B cell (primary cell): ENCODE measurements around the gene RNF213. TPM values are rescaled to one million over a fixed set of nuclear protein-coding genes. Genes with fewer than 3 reads are reported as not detected.
"Not testable (repeated sequence)": the region's sequence is repeated elsewhere in the genome, so short reads cannot be mapped to it uniquely, and the experiment has no call there.

Experiments used
- ATAC-seq: fragments of 200-7000 bp; cut with Tn5 transposase; one replicate; pipeline ENCODE4 v1.10.0; 2021; ENCODE audit warnings: low read depth, mild to moderate bottlenecking, moderate number of reproducible peaks, moderate library complexity
- CTCF ChIA-PET: fragments of 350-600 bp; sonication (Branson Sonifier 250); formaldehyde crosslinking; loops from one replicate; lab custom pipeline; 2021; ENCODE audit warnings: antibody characterized with exemption, inconsistent platforms; lab: Charles Lee
- POLR2A ChIA-PET: fragments of 350-600 bp; sonication (Branson Sonifier 250); formaldehyde crosslinking; loops from one replicate; lab custom pipeline; 2021; ENCODE audit warnings: antibody characterized with exemption; lab: Charles Lee
- DNase-seq: peaks from one replicate; pipeline ENCODE4 v3.0.0; 2013
- H2AFZ ChIP-seq: 2 replicates; pipeline ENCODE4 v1.6.1; 2012; ENCODE audit warnings: mild to moderate bottlenecking, low read depth, low read length; ENCODE audit not compliant: insufficient read depth, poor library complexity, severe bottlenecking
- H3K27ac ChIP-seq, 2 donors: 1 replicate in 1 of 2; 2 replicates in 1 of 2; pipeline ENCODE4 v1.5.1; 2012 to 2013; ENCODE audit warnings: low read length in 2 of 2, mild to moderate bottlenecking in 2 of 2, moderate library complexity in 1 of 2
- H3K27me3 ChIP-seq, 4 experiments: fragments of 200-600 bp in 1 of 4; sonication (generic) in 1 of 4; replicated peaks in 1 of 4; 1 replicate in 2 of 4; 2 replicates in 2 of 4; pipeline versions ENCODE4 v1.6.1 to v1.7.0; 2013 to 2016; ENCODE audit warnings: low read length in 3 of 4, mild to moderate bottlenecking in 2 of 4, mixed read lengths in 1 of 4, moderate library complexity in 1 of 4; ENCODE audit not compliant: insufficient read depth in 4 of 4, control insufficient read depth in 3 of 4; ENCODE audit errors: control extremely low read depth in 1 of 4
- H3K36me3 ChIP-seq, 2 experiments: replicated peaks in 1 of 2; 1 replicate in 1 of 2; 2 replicates in 1 of 2; pipeline versions ENCODE4 v1.6.1 to v1.7.1; 2013; ENCODE audit warnings: low read length in 1 of 2; ENCODE audit not compliant: insufficient read depth in 2 of 2, control insufficient read depth in 1 of 2; ENCODE audit errors: control extremely low read depth in 1 of 2, extremely low read depth in 1 of 2
- H3K4me1 ChIP-seq, 2 donors: fragments of 200-600 bp in 1 of 2; sonication (generic) in 1 of 2; 1 replicate in 1 of 2; 2 replicates in 1 of 2; pipeline versions ENCODE4 v1.5.1 to v1.6.1; 2013 to 2017; ENCODE audit warnings: low read length in 2 of 2; ENCODE audit not compliant: control insufficient read depth in 2 of 2, insufficient read depth in 2 of 2
- H3K4me2 ChIP-seq: replicated peaks from 2 replicates; pipeline ENCODE3; 2012; ENCODE audit warnings: mild to moderate bottlenecking, low read depth, low read length; ENCODE audit not compliant: poor library complexity, severe bottlenecking
- H3K4me3 ChIP-seq, 5 experiments: fragments of 200-600 bp in 1 of 5; sonication (generic) in 1 of 5; 1 replicate in 3 of 5; 2 replicates in 2 of 5; pipeline versions ENCODE4 v1.5.1 to v1.7.0; 2011 to 2016; ENCODE audit warnings: low read length in 4 of 5, mild to moderate bottlenecking in 4 of 5, low read depth in 2 of 5, control low read depth in 1 of 5, moderate library complexity in 1 of 5; ENCODE audit not compliant: insufficient read depth in 1 of 5; ENCODE audit errors: control extremely low read depth in 1 of 5, extremely low read depth in 1 of 5
- H3K79me2 ChIP-seq: fragments of 200-600 bp; sonication (generic); one replicate; pipeline ENCODE4 v1.6.0; 2016; ENCODE audit warnings: low read length; ENCODE audit not compliant: control insufficient read depth, insufficient read depth
- H3K9ac ChIP-seq: fragments of 200-600 bp; sonication (generic); 2 replicates; pipeline ENCODE4 v1.6.1; 2017; ENCODE audit warnings: mild to moderate bottlenecking, low read length, moderate library complexity
- H3K9me3 ChIP-seq, 3 donors: one replicate each; pipeline versions ENCODE4 v1.6.1 to v1.7.1; 2013; ENCODE audit warnings: low read length in 2 of 3; ENCODE audit not compliant: control insufficient read depth in 2 of 3, insufficient read depth in 1 of 3; ENCODE audit errors: control extremely low read depth in 1 of 3
- H4K20me1 ChIP-seq: 2 replicates; pipeline ENCODE4 v1.6.0; 2012; ENCODE audit warnings: mild to moderate bottlenecking, low read length; ENCODE audit not compliant: insufficient read depth, control insufficient read depth, poor library complexity, severe bottlenecking
- H3K27ac Mint-ChIP-seq: one replicate; pipeline ENCODE4 v1.8.0; 2021; ENCODE audit warnings: mixed read lengths
- H3K27me3 Mint-ChIP-seq: one replicate; pipeline ENCODE4 v1.8.0; 2021; ENCODE audit warnings: mixed read lengths
- H3K4me1 Mint-ChIP-seq: one replicate; pipeline ENCODE4 v1.8.0; 2021; ENCODE audit warnings: mixed read lengths
- H3K4me3 Mint-ChIP-seq: one replicate; pipeline ENCODE4 v1.8.0; 2021; ENCODE audit warnings: mixed read lengths
- H3K9me3 Mint-ChIP-seq: one replicate; pipeline ENCODE4 v1.8.0; 2022; ENCODE audit warnings: mixed read lengths; ENCODE audit not compliant: insufficient read depth
- CTCF ChIP-seq: fragments of 200-600 bp; IDR thresholded peaks from one replicate; pipeline ENCODE4 v1.8.0; 2022; ENCODE audit warnings: antibody characterized with exemption, mild to moderate bottlenecking
- EZH2 ChIP-seq: IDR thresholded peaks from 2 replicates; pipeline ENCODE4 v1.6.1; 2012; ENCODE audit warnings: borderline replicate concordance, low read depth, mild to moderate bottlenecking, moderate library complexity, low read length; ENCODE audit not compliant: insufficient read depth, poor library complexity, severe bottlenecking
- WGBS: methylation state at CpG from one replicate; pipeline ENCODE4 v1.1.5; 2013; ENCODE audit warnings: missing lambda C conversion rate; ENCODE audit not compliant: insufficient coverage; 5-methylcytosine and 5-hydroxymethylcytosine counted together
- intact Hi-C: fragments of 100-400 bp; cut with micrococcal nuclease; formaldehyde crosslinking; loops from one replicate; pipeline ENCODE4 v1.10.0; 2022
- polyA plus RNA-seq: library from polyadenylated mRNA; depleted of rRNA; stranded (reverse); fragments of >200 nt; gene quantifications from 2 replicates; pipeline ENCODE4 v1.2.3, GENCODE V29; 2012
- total RNA-seq, 2 donors: library from RNA; stranded (reverse); fragments of 120-200 nt in 1 of 2; gene quantifications; 1 replicate in 1 of 2; 2 replicates in 1 of 2; pipeline versions ENCODE4 v1.2.3 to v1.2.4, GENCODE V29; 2013 to 2022

RNF213 gene
- total and polyA plus RNA-seq, 2 donors (not counting 1 experiment from before 2014, with no cell fraction given), result 121 to 287 TPM

- Histone ChIP-seq H3K27me3 (no peaks in the 10 kb centered on the region), H4K20me1 (no peaks in the 10 kb centered on the region), H3K9me3 (no peaks in the 10 kb centered on the region), H3K4me2 (no peak overlapping the region), H3K79me2 (no peaks in the 10 kb centered on the region), H3K36me3 (peaks cover 10 to 22% of the 10 kb centered on the region in 2 experiments), H3K4me1 (no peaks in the 10 kb centered on the region), H3K27ac (no peak overlapping the region), H3K9ac (no peak overlapping the region), H3K4me3 (no peak overlapping the region), H2AFZ (no peak overlapping the region)
- ATAC-seq (no peak), DNase-seq (no peak)
- 94% methylated on average over 10 of the region's 10 CpGs for WGBS
- H3K4me1 Mint-ChIP-seq, result peaks cover 2% of the 10 kb centered on the region
- intact Hi-C loops, result no loop called here
- CTCF ChIA-PET, result no interaction called here
- POLR2A ChIA-PET, result no interaction called here
- TF ChIP-seq CTCF (no peak), EZH2 (no peak)
- H3K4me3 Mint-ChIP-seq, result no peak overlapping the region
- no peaks in the 10 kb centered on the region for H3K27me3 Mint-ChIP-seq
- no peak overlapping the region for H3K27ac Mint-ChIP-seq
- no peaks in the 10 kb centered on the region for H3K9me3 Mint-ChIP-seq
Measured at GRCh38 chr17:80397686-80398085, 137.0 kb downstream of the RNF213 start.

GRCh38 chr17:80401086-80401485 is 140.4 kb downstream of the RNF213 start:
- H3K27me3 ChIP-seq, H3K36me3 ChIP-seq, H4K20me1 ChIP-seq, H3K4me3 Mint-ChIP-seq, H3K79me2 ChIP-seq, H3K27ac ChIP-seq, H3K9ac ChIP-seq, H3K27ac Mint-ChIP-seq, CTCF ChIA-PET, POLR2A ChIA-PET, H3K4me1 Mint-ChIP-seq, H2AFZ ChIP-seq, H3K4me3 ChIP-seq, H3K9me3 ChIP-seq, ATAC-seq, H3K27me3 Mint-ChIP-seq, DNase-seq, H3K4me2 ChIP-seq, H3K9me3 Mint-ChIP-seq, intact Hi-C loops, H3K4me1 ChIP-seq: not testable (repeated sequence)
- 94% methylated on average over 6 of the region's 9 CpGs for WGBS

- H3K27me3 Mint-ChIP-seq, H3K9ac ChIP-seq, H3K4me3 ChIP-seq, intact Hi-C loops, H3K36me3 ChIP-seq, H3K4me2 ChIP-seq, DNase-seq, H2AFZ ChIP-seq, ATAC-seq, H3K27me3 ChIP-seq, CTCF ChIA-PET, H3K27ac ChIP-seq, POLR2A ChIA-PET, H3K4me3 Mint-ChIP-seq, H3K9me3 Mint-ChIP-seq, H3K9me3 ChIP-seq, H3K27ac Mint-ChIP-seq, H3K4me1 ChIP-seq, H3K4me1 Mint-ChIP-seq, H4K20me1 ChIP-seq, H3K79me2 ChIP-seq: not testable (repeated sequence)
- WGBS, result 88% methylated on average over 11 of the region's 13 CpGs
Measured at GRCh38 chr17:80402102-80402501, 141.4 kb downstream of the RNF213 start.
